ENCODE results near the gene SYTL3.

DNA sequence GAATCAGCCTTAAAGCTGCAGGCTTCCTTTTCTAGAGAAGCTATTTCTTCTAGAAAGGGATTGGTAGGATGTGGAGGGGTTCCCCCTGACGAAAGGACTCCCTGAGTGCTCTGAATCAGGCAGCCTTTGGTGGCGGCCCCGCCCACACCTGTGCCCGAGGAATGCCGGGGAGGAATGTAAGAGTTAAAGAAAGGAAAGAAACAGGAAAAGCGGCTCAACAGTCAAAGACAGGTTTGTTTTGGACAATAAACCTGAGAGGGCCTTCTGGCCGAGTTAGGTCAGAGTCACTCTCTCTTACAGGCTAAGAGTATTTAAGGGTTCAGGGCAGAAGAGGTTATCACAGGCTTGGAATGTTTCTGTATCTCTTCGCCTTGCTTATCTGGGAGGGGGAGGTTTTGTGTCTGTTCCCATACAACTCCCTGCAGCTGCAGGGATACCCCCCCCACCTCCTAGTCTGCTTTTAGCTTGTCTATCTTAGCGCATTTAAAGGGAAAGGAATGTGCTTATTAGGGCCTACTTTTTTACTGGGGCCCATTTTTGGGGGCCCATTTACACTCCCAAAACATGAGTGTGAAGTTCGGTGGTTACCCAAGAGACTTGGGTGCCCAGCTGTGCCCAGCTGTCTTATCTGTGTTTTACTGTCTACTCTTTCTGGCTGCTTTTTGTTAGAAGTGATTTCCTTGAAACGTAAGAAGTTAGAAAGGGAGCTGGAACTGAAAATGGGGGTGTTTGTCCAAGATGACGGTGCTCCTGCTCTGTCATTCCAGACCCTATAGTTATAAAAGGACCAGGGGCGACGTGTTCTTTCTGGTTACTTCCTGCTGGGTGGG, 38.1 kb upstream of the SYTL3 start:
- TF ChIP-seq, protein P1, sequence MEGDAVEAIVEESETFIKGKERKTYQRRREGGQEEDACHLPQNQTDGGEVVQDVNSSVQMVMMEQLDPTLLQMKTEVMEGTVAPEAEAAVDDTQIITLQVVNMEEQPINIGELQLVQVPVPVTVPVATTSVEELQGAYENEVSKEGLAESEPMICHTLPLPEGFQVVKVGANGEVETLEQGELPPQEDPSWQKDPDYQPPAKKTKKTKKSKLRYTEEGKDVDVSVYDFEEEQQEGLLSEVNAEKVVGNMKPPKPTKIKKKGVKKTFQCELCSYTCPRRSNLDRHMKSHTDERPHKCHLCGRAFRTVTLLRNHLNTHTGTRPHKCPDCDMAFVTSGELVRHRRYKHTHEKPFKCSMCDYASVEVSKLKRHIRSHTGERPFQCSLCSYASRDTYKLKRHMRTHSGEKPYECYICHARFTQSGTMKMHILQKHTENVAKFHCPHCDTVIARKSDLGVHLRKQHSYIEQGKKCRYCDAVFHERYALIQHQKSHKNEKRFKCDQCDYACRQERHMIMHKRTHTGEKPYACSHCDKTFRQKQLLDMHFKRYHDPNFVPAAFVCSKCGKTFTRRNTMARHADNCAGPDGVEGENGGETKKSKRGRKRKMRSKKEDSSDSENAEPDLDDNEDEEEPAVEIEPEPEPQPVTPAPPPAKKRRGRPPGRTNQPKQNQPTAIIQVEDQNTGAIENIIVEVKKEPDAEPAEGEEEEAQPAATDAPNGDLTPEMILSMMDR (IDR thresholded peaks at IDR 0.05 in 4 of 5, conservative IDR thresholded peaks at IDR 0.05 in 1 of 5) = no peak
- TF ChIP-seq POLR2A (IDR thresholded peaks at IDR 0.05) = no peak

Data from gastrocnemius medialis (tissue), 4 donors.